ENCODE measurements around the gene PLEKHJ1. TPM values are rescaled to one million over a fixed set of nuclear protein-coding genes. Genes with fewer than 3 reads are reported as not detected.
A peak's percentile ranks its signal among the peaks of the same experiment; 100 is the strongest.

PLEKHJ1 gene
- total and polyA plus RNA-seq, 2 of the 13 experiments (the other 11 are each of a cell fraction or from before 2014, with no cell fraction given) = 70.5 to 130 TPM

DNA sequence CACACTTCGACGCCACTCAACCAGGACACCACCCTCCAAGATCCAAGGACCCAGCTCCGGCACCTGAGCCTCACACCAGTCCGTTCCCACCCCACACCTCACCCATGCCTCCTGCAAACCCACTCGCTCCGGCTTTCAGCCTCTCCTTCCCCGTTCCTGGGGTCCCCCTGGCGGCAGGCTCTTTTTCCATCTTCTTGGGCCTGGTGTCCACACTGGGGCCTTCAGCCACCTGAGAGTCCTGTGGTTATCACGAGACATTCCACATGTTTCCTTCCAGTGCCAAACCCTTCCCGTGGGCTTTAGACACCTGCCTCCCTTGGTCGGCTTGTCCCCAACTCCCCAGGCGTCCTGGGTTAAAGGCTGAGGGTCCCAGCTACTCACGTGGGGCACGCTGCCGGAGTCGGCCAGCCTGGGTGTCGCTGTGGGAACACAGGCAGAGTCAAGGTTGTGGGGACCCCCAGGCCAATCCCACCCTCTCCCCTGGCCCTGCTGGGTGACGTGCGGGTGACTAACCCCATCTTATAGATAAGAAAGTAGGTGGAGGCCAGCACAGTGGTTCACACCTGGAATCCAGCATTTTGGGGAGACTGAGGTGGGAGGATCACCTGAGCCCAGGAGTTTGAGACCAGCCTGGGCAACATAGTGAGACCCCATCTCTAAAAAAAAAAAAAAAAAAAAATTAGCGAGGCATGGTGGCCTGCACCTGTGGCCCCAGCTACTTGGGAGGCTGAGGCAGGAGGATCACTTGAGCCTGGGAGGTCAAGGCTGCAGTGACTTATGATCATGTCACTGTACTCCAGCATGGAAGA, 18.1 kb upstream of the PLEKHJ1 start (continued):
- no peak for TF ChIP-seq AGO1 (IDR thresholded peaks at IDR 0.05; ENCODE audit: low read depth, low read length, poor library complexity, severe bottlenecking)
- TF ChIP-seq ZNF790 (CRISPR knock-in tag; IDR thresholded peaks at IDR 0.05; ENCODE audit: borderline replicate concordance) = no peak
- TF ChIP-seq, protein P1, sequence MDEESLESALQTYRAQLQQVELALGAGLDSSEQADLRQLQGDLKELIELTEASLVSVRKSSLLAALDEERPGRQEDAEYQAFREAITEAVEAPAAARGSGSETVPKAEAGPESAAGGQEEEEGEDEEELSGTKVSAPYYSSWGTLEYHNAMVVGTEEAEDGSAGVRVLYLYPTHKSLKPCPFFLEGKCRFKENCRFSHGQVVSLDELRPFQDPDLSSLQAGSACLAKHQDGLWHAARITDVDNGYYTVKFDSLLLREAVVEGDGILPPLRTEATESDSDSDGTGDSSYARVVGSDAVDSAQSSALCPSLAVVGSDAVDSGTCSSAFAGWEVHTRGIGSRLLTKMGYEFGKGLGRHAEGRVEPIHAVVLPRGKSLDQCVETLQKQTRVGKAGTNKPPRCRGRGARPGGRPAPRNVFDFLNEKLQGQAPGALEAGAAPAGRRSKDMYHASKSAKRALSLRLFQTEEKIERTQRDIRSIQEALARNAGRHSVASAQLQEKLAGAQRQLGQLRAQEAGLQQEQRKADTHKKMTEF (CRISPR knock-in tag; IDR thresholded peaks at IDR 0.05) = no peak
- TF ChIP-seq, protein P2, sequence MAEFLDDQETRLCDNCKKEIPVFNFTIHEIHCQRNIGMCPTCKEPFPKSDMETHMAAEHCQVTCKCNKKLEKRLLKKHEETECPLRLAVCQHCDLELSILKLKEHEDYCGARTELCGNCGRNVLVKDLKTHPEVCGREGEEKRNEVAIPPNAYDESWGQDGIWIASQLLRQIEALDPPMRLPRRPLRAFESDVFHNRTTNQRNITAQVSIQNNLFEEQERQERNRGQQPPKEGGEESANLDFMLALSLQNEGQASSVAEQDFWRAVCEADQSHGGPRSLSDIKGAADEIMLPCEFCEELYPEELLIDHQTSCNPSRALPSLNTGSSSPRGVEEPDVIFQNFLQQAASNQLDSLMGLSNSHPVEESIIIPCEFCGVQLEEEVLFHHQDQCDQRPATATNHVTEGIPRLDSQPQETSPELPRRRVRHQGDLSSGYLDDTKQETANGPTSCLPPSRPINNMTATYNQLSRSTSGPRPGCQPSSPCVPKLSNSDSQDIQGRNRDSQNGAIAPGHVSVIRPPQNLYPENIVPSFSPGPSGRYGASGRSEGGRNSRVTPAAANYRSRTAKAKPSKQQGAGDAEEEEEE (CRISPR knock-in tag; IDR thresholded peaks at IDR 0.05; ENCODE audit: borderline replicate concordance) = no peak
- TF ChIP-seq, protein P3, sequence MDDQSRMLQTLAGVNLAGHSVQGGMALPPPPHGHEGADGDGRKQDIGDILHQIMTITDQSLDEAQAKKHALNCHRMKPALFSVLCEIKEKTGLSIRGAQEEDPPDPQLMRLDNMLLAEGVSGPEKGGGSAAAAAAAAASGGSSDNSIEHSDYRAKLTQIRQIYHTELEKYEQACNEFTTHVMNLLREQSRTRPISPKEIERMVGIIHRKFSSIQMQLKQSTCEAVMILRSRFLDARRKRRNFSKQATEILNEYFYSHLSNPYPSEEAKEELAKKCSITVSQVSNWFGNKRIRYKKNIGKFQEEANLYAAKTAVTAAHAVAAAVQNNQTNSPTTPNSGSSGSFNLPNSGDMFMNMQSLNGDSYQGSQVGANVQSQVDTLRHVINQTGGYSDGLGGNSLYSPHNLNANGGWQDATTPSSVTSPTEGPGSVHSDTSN (CRISPR knock-in tag; IDR thresholded peaks at IDR 0.05; ENCODE audit: borderline replicate concordance) = no peak
- no peak for TF ChIP-seq NFYB (CRISPR knock-in tag; IDR thresholded peaks at IDR 0.05)
- TF ChIP-seq, protein P4, sequence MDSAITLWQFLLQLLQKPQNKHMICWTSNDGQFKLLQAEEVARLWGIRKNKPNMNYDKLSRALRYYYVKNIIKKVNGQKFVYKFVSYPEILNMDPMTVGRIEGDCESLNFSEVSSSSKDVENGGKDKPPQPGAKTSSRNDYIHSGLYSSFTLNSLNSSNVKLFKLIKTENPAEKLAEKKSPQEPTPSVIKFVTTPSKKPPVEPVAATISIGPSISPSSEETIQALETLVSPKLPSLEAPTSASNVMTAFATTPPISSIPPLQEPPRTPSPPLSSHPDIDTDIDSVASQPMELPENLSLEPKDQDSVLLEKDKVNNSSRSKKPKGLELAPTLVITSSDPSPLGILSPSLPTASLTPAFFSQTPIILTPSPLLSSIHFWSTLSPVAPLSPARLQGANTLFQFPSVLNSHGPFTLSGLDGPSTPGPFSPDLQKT (CRISPR knock-in tag; IDR thresholded peaks at IDR 0.05; ENCODE audit: borderline replicate concordance) = no peak
- TF ChIP-seq, protein P5, sequence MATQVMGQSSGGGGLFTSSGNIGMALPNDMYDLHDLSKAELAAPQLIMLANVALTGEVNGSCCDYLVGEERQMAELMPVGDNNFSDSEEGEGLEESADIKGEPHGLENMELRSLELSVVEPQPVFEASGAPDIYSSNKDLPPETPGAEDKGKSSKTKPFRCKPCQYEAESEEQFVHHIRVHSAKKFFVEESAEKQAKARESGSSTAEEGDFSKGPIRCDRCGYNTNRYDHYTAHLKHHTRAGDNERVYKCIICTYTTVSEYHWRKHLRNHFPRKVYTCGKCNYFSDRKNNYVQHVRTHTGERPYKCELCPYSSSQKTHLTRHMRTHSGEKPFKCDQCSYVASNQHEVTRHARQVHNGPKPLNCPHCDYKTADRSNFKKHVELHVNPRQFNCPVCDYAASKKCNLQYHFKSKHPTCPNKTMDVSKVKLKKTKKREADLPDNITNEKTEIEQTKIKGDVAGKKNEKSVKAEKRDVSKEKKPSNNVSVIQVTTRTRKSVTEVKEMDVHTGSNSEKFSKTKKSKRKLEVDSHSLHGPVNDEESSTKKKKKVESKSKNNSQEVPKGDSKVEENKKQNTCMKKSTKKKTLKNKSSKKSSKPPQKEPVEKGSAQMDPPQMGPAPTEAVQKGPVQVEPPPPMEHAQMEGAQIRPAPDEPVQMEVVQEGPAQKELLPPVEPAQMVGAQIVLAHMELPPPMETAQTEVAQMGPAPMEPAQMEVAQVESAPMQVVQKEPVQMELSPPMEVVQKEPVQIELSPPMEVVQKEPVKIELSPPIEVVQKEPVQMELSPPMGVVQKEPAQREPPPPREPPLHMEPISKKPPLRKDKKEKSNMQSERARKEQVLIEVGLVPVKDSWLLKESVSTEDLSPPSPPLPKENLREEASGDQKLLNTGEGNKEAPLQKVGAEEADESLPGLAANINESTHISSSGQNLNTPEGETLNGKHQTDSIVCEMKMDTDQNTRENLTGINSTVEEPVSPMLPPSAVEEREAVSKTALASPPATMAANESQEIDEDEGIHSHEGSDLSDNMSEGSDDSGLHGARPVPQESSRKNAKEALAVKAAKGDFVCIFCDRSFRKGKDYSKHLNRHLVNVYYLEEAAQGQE (IDR thresholded peaks at IDR 0.05; ENCODE audit: borderline replicate concordance in 1 of 2, low read depth in 1 of 2, low read length in 2 of 2) = no peak
- TF ChIP-seq MAFF (IDR thresholded peaks at IDR 0.05; ENCODE audit: low read depth, low read length) = no peak
- TF ChIP-seq KDM2A (CRISPR knock-in tag; IDR thresholded peaks at IDR 0.05; ENCODE audit: borderline replicate concordance, low read depth) = peak; percentile 60; the same call in 1 of the 2 replicates
- peak; percentile 65 for TF ChIP-seq ZFY (CRISPR knock-in tag; IDR thresholded peaks at IDR 0.05)
- no peak for TF ChIP-seq NFE2L1 (CRISPR knock-in tag; IDR thresholded peaks at IDR 0.05; ENCODE audit: borderline replicate concordance)
- TF ChIP-seq FOXJ3 (CRISPR knock-in tag; IDR thresholded peaks at IDR 0.05; ENCODE audit: borderline replicate concordance) = no peak
- TF ChIP-seq FOXK1 (CRISPR knock-in tag; IDR thresholded peaks at IDR 0.05; ENCODE audit: borderline replicate concordance, low read depth) = no peak
- no peak for TF ChIP-seq KDM6A (CRISPR knock-in tag; IDR thresholded peaks at IDR 0.05; ENCODE audit: low read depth)
- TF ChIP-seq ZNF614 (CRISPR knock-in tag; IDR thresholded peaks at IDR 0.05; ENCODE audit: borderline replicate concordance) = peak; percentile 53; the same call in 1 of the 2 replicates
- peak; percentile 27 for TF ChIP-seq IKZF4 (CRISPR knock-in tag; IDR thresholded peaks at IDR 0.05; ENCODE audit: borderline replicate concordance, low read depth, not compliant biosample characterization)
- no peak for TF ChIP-seq IRF2 (CRISPR knock-in tag; IDR thresholded peaks at IDR 0.05)
- TF ChIP-seq MXD4 (CRISPR knock-in tag; IDR thresholded peaks at IDR 0.05) = no peak
